ENCODE measurements around the gene MSH5. TPM values are rescaled to one million over a fixed set of nuclear protein-coding genes. Genes with fewer than 3 reads are reported as not detected.

Gene MSH5
- total and polyA plus RNA-seq, 2 of the 13 experiments (the other 11 are each of a cell fraction or from before 2014, with no cell fraction given) = 10.2 to 38.7 TPM

DNA sequence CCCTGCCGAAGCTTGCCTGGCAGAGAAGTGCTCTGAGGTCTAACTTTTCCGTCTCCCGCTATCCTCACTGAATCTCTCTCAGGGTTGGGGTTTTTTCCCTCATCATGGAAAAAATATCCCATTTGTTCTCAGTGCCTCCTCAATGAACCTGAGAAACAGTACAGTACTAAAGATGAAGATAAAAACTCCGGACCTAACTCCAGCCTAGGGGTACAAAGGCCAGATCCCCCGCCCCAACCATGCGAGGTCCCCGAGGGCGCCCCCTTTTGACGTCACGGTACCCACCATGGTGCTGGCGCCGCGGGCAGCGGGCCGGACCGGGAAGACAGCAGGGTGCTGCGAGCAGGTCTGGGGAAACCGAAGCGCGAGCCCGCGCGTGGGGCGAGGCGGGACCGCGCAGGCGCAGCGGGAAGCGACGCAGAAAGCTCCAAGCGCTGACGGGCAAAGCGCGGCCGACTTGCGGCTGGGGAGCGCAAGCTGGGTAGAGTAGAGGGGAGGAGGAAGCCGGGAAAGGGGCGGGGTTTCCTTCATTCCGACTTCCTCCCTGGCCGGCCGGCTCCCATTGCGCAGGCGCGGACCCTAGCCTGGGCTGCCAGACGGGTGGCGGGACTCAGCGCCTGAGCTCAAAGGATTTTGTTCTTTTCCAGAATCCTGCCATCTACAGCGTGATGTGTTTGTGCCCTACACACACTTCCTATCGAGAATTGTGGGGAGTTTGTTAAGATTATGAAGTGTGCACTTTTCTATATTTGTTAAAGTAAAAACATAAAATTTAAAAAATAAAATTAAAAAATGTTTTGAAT is 66.9 kb downstream of the MSH5 start, which contains the start of gene LSM2 (continued):
- TF ChIP-seq, protein P1, sequence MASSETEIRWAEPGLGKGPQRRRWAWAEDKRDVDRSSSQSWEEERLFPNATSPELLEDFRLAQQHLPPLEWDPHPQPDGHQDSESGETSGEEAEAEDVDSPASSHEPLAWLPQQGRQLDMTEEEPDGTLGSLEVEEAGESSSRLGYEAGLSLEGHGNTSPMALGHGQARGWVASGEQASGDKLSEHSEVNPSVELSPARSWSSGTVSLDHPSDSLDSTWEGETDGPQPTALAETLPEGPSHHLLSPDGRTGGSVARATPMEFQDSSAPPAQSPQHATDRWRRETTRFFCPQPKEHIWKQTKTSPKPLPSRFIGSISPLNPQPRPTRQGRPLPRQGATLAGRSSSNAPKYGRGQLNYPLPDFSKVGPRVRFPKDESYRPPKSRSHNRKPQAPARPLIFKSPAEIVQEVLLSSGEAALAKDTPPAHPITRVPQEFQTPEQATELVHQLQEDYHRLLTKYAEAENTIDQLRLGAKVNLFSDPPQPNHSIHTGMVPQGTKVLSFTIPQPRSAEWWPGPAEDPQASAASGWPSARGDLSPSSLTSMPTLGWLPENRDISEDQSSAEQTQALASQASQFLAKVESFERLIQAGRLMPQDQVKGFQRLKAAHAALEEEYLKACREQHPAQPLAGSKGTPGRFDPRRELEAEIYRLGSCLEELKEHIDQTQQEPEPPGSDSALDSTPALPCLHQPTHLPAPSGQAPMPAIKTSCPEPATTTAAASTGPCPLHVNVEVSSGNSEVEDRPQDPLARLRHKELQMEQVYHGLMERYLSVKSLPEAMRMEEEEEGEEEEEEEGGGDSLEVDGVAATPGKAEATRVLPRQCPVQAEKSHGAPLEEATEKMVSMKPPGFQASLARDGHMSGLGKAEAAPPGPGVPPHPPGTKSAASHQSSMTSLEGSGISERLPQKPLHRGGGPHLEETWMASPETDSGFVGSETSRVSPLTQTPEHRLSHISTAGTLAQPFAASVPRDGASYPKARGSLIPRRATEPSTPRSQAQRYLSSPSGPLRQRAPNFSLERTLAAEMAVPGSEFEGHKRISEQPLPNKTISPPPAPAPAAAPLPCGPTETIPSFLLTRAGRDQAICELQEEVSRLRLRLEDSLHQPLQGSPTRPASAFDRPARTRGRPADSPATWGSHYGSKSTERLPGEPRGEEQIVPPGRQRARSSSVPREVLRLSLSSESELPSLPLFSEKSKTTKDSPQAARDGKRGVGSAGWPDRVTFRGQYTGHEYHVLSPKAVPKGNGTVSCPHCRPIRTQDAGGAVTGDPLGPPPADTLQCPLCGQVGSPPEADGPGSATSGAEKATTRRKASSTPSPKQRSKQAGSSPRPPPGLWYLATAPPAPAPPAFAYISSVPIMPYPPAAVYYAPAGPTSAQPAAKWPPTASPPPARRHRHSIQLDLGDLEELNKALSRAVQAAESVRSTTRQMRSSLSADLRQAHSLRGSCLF (CRISPR knock-in tag; IDR thresholded peaks at IDR 0.05; ENCODE audit: borderline replicate concordance) = no peak
- TF ChIP-seq ZNF773 (CRISPR knock-in tag; IDR thresholded peaks at IDR 0.05; ENCODE audit: borderline replicate concordance) = 0 out of 2 replicates have a peak, but pooled peaks have one; percentile 44
- TF ChIP-seq MLX (CRISPR knock-in tag; IDR thresholded peaks at IDR 0.05) = peak; percentile 49; the same call in 1 of the 2 replicates
- peak; percentile 88 for TF ChIP-seq HBP1 (CRISPR knock-in tag; IDR thresholded peaks at IDR 0.05; ENCODE audit: low read depth)
- peak; percentile 92 for TF ChIP-seq ZNF256 (CRISPR knock-in tag; conservative IDR thresholded peaks at IDR 0.05)
- peak; percentile 83; the same call in 1 of the 2 replicates for TF ChIP-seq EEA1 (CRISPR knock-in tag; IDR thresholded peaks at IDR 0.05; ENCODE audit: borderline replicate concordance)
- TF ChIP-seq MIER2 (CRISPR knock-in tag; IDR thresholded peaks at IDR 0.05) = 0 out of 2 replicates have a peak, but pooled peaks have one; percentile 42
- peak; percentile 93 for TF ChIP-seq ZFY (CRISPR knock-in tag; IDR thresholded peaks at IDR 0.05)
- TF ChIP-seq CBX5 (CRISPR knock-in tag; IDR thresholded peaks at IDR 0.05; ENCODE audit: borderline replicate concordance) = peak; percentile 76; the same call in 1 of the 2 replicates
- peak; percentile 97 for TF ChIP-seq ASH2L (IDR thresholded peaks at IDR 0.05; ENCODE audit: insufficient read length, low read depth, low read length)
- peak; percentile 86; the same call in 1 of the 2 replicates for TF ChIP-seq CHCHD3 (CRISPR knock-in tag; IDR thresholded peaks at IDR 0.05)
- TF ChIP-seq SIX4 (CRISPR knock-in tag; IDR thresholded peaks at IDR 0.05) = 0 out of 2 replicates have a peak, but pooled peaks have one; percentile 16
- TF ChIP-seq NFE2L2 (IDR thresholded peaks at IDR 0.05; ENCODE audit: low read length) = no peak
- no peak for TF ChIP-seq ZNF121 (CRISPR knock-in tag; IDR thresholded peaks at IDR 0.05)
- peak; percentile 50; the same call in 1 of the 2 replicates for TF ChIP-seq TFE3 (CRISPR knock-in tag; IDR thresholded peaks at IDR 0.05)
- peak; percentile 65; the same call in 1 of the 2 replicates for TF ChIP-seq ZNF616 (CRISPR knock-in tag; IDR thresholded peaks at IDR 0.05; ENCODE audit: low read depth)
- TF ChIP-seq, protein P2, sequence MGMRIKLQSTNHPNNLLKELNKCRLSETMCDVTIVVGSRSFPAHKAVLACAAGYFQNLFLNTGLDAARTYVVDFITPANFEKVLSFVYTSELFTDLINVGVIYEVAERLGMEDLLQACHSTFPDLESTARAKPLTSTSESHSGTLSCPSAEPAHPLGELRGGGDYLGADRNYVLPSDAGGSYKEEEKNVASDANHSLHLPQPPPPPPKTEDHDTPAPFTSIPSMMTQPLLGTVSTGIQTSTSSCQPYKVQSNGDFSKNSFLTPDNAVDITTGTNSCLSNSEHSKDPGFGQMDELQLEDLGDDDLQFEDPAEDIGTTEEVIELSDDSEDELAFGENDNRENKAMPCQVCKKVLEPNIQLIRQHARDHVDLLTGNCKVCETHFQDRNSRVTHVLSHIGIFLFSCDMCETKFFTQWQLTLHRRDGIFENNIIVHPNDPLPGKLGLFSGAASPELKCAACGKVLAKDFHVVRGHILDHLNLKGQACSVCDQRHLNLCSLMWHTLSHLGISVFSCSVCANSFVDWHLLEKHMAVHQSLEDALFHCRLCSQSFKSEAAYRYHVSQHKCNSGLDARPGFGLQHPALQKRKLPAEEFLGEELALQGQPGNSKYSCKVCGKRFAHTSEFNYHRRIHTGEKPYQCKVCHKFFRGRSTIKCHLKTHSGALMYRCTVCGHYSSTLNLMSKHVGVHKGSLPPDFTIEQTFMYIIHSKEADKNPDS (CRISPR knock-in tag; IDR thresholded peaks at IDR 0.05) = no peak

Measured in HepG2 (cell line).